Limb (tissue), 2 donors: ENCODE measurements around the gene GFOD2.
"Not testable (repeated sequence)": the region's sequence is repeated elsewhere in the genome, so short reads cannot be mapped to it uniquely, and the experiment has no call there.

ENCODE experiments used
- DNase-seq, 2 donors: peaks; one replicate each; pipeline ENCODE4 v3.0.0-alpha.2; 2016; ENCODE audit errors: extremely low spot score in 2 of 2

The GFOD2 gene, protein sequence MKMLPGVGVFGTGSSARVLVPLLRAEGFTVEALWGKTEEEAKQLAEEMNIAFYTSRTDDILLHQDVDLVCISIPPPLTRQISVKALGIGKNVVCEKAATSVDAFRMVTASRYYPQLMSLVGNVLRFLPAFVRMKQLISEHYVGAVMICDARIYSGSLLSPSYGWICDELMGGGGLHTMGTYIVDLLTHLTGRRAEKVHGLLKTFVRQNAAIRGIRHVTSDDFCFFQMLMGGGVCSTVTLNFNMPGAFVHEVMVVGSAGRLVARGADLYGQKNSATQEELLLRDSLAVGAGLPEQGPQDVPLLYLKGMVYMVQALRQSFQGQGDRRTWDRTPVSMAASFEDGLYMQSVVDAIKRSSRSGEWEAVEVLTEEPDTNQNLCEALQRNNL

DNA sequence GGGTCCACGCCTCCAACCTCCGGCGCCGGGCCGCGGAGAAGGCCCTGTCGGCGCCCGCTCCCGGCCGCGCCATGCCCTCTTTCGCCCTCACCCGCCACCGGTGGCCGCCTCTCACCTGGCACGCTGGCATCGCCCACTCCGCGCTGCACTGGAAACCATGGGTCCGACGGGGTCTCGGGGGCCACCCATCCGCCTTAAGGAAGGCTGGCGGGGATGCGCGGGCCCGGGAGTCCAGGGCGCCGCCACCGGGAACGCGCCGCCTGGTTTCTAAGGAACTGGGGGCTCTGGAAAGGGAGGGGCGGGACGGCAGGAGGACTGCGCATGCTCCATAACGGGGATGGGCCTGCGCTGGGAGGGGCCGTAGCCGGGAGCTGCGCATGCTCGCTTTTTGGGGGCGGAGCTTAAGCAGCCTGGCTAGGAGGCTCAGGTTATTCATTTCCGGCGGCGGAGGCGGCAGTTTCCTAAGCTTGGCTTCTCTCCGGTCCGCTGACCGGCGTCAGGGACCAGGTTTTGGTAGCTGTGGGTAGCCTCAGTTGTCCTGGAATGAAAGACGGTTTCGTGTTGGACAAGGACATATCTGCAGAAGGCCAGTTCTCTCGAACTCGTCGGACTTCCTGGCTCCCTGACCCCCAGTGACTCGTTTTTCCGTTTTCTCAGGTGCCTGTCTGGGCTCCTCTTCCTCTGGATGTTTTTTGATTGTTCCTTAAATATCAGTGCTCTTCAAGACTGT is at the start of gene GFOD2:
Gene GFOD2 (minus strand): TSS at position 269 of the 730 bp plus-strand sequence. CDS start 33,601 bp downstream, outside the sequence.
- peak; percentile 97 to 99 for DNase-seq

DNA sequence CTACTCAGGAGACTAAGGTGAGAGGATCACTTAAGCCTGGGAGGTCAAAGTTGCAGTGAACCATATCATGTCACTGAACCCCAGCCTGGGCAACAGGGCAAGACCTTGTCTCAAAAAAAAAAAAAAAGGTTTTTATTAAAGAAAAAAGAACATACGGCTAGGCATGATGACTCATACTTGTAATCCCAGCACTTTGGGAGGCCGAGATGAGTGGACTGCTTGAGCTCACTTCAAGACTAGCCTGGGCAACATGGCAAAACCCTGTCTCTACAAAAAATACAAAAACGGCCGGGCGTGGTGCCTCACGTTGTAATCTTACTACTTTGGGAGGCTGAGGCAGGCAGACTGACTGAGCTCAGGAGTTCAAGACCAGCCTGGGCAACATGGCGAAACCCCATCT is 48.8 kb upstream of the GFOD2 start:
- no peak for DNase-seq

DNA sequence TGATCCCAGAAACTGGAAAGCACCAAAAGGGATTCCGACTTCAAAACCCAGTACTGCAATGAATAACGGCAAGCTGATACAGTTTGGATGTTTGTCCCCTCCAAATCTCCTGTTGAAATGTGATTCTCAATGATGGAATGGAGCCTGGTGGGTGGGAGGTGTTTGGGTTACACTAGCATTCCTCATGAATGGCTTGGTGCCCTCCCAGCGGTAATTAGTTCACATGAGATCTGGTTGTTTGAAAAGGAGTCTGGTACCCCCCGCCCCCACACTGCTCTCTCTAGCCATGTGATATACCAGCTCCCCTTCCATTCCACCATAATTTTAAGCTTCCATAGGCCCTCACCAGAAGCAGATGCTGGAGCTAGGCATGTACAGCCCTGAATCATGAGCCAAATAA is 47.2 kb upstream of the GFOD2 start:
- no peak for DNase-seq

DNA sequence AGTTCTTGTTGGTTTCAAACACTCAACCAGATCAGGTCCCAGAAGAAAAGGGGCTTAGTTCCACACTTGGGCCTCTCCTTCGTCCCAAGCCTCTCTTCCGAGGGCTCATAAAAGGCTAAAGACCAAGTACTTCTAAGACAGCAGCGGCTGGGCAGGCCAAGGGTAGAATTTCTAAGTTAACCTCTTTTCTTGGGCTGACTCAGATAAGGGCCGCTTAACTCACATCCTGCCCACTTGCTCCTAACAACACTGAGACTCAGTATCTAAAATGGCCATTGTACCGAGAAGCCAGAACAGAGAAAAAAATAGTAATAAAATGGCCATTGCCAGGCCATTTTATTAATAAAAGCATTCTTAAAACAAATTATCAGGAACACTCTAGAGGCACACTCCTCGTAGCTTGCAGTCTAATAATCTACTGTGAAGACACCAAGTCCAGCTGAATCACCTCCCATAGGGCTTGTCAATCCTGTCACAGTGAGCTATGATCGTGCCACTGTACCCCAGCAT is 45.1 kb upstream of the GFOD2 start:
- DNase-seq, result no peak

GRCh38 chr16:67763066-67763465 is 44.0 kb upstream of the GFOD2 start:
- DNase-seq, result no peak

GRCh38 chr16:67762385-67762784 is 43.3 kb upstream of the GFOD2 start:
- DNase-seq, result no peak

DNA sequence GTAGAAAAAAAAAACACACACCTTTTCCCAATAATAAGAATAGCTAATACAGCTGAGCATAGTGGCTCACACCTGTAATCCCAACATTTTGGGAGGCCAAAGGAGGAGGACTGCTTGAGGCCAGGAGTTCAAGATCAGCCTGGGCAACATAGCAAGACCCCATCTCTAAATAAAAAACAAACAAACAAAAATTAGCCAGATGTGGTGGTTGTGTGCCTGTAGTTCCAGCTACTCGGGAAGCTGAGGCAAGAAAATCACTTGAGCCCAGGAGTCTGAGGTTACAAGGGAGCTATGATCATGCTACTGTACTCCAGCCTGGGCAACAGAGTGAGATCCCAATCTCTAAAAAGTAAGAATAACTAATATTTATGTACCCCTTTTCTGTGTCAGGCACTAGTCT is 42.8 kb upstream of the GFOD2 start:
- DNase-seq, result no peak

DNA sequence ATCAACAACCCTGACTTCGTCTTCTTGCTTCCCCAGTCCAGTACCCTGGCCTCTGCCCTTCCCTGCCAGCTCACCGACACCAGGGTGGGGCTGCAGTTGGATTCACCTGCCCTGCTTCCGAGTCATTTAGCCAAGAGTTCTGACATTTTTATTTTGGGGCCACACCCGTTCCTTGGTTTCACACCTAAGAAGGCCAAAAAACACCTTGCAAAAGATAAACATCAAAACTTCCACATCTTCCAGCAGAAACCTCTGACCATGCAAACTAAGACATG is 41.8 kb upstream of the GFOD2 start:
- no peak for DNase-seq

DNA sequence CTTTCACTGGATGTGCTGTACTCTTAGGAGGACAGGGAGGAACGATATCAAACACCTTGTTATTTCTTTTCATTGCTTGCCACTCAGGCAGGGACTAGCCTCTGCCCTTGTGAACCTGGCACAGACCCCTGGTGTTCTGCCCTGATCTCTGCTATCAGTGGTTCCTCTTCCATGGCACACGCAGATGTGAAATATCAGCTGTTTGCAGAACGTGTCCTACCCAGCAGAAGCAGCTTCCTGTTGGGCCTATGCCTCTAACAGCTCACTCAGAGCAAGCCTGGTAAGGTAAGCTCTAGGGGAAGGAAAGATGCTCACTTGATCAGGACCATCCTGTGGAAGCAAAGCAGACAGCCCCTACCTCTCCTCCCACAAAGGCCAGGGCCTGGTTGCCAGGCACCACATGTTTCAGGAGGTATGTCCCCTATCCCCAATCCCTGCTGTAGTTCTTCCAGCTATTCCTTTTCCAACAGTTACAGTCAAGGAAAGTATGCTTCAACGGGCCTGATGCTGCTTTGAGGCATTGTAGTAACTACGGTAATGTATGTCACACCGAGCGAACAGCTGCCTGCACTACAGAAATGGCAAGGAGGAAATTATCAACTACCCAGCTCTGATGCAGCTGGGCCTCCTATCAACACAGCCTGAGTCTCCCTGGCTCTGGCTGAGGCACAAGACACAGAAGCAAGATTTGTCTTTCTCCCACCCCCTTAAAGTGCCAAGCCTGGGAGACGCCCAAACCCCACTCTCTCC is 41.3 kb upstream of the GFOD2 start:
- no peak for DNase-seq

- DNase-seq, result no peak
Measured at GRCh38 chr16:67758966-67759365, 39.9 kb upstream of the GFOD2 start.

DNA sequence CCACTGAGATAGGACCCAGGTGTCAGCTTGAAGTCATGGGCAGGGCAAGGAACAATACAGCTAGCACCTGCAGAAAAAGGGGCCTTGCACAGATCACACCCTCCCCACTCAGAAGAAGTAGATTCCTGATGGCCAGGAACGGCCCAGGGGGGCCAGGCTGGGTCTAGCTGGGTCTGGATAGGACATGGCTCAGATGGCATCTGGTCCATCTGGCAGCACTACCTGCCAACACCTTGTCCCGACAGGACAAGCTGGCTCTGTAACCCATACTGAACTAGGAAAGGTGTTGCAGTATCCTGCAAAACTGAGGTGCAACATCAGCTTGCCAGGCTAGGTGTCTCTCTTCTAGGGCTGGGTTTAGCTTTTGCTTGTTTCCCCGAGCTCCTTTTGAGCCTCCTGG is 38.9 kb upstream of the GFOD2 start:
- no peak for DNase-seq

- DNase-seq, result no peak
Measured at GRCh38 chr16:67752641-67753040, 33.5 kb upstream of the GFOD2 start.

DNA sequence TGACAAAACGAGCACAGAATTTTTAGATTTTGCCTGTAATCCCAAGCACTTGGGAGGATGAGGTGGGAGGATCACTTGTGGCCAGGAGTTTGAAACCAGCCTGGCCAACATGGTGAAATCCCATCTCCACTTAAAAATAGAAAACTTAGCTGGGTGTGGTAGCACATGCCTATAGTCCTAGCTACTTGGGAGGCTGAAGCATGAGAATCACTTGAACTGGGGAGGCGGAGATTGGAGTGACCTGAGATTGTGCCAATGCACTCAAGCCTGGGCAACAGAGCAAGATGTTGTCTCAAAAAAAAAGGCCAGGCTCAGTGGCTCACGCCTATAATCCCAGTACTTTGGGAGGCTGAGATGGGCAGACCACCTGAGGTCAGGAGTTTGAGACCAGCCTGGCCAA is 32.2 kb upstream of the GFOD2 start:
- DNase-seq, result not testable (repeated sequence)

- no peak for DNase-seq
Measured at GRCh38 chr16:67750466-67750865, 31.4 kb upstream of the GFOD2 start.

DNA sequence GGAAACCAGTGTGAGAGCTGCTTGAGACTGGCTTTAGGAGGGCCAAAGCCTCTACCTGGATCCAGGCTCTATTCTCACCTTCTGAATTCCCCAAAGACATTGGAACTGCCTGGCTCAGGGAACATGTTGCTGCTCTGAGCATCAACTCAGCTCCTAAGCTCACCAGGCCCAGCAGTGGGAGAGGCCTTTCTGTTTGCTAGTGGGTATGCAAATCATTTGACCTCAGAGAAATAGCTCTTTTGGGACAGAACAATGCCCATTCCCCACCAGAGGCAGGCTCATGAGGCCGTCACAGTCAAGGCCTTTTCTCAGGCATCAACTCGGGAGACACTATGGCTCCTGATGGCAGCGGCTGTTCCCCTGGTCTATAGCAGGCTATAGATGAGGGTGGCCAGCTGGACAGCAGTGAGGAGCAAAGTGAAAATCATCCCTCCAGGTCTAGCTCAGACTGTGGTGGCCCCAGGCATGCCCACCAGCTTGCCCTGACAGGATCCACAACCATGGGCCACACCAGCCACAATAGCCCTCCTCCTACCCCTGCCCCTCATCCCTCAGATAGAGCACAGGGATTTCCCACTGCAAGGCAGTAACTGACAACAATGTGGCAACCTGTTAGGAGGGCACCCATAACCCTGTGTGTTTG is 30.4 kb upstream of the GFOD2 start:
- no peak for DNase-seq

- DNase-seq, result no peak
Measured at GRCh38 chr16:67748834-67749233, 29.7 kb upstream of the GFOD2 start.

GRCh38 chr16:67746846-67747245 is 27.7 kb upstream of the GFOD2 start:
- DNase-seq, result no peak

DNA sequence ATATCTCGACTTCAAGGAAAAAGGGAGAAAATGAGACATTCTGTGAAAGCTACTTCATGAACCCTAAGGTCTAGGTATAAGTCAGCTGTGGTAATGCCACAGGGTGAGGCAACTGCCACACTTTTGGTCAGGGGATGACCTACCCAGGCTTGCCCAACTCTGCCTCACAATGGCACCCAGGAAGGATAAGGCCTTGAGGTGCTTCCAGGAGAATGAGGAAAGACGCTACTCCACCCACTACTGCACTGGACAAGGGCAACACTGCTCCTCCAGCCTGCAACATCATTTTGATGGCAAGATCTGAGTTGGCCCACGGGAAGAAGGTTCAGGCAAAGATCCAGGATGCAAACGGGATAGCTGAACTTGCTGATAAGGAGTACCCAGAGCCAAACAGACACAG is 22.0 kb upstream of the GFOD2 start:
- DNase-seq, result no peak

- no peak for DNase-seq
Measured at GRCh38 chr16:67740391-67740790, 21.3 kb upstream of the GFOD2 start.

GRCh38 chr16:67736858-67737257 is 17.7 kb upstream of the GFOD2 start:
- DNase-seq, result no peak

GRCh38 chr16:67734731-67735201 is 15.7 kb upstream of the GFOD2 start:
- DNase-seq, result no peak
